CD4-positive, alpha-beta T cell treated with Interleukin-21 for 1 hour (primary cell): Measurements from ENCODE around the gene CKAP5.

Source experiments
- DNase-seq: peaks from one replicate; pipeline ENCODE4 v3.0.0-alpha.2; 2020

CKAP5 gene

GRCh38 chr11:46695345-46696211 is 150.5 kb downstream of the CKAP5 start:
- no peak for DNase-seq

GRCh38 chr11:46694607-46695006 is 151.5 kb downstream of the CKAP5 start:
- DNase-seq = no peak

- DNase-seq = no peak
Observed at GRCh38 chr11:46694072-46694471, 152.0 kb downstream of the CKAP5 start.

- no peak for DNase-seq
Observed at GRCh38 chr11:46693597-46694012, 152.5 kb downstream of the CKAP5 start.
